Umbilical cord (tissue), 2 donors: ENCODE measurements around the gene RAP1GAP2. TPM values are rescaled to one million over a fixed set of nuclear protein-coding genes. Genes with fewer than 3 reads are reported as not detected.

Experiments used
- DNase-seq: peaks from one replicate; pipeline ENCODE4 v3.0.0-alpha.2; 2015; ENCODE audit warnings: low spot score
- total RNA-seq: library from RNA; depleted of rRNA; stranded (reverse); fragments of >200 nt; gene quantifications from one replicate; pipeline ENCODE4 v1.2.3, GENCODE V29; 2014; ENCODE audit warnings: low replicate concordance; ENCODE audit not compliant: insufficient read depth

RAP1GAP2 gene
- total RNA-seq, 1 donor from 2014 or later, result 16.6 TPM

DNA sequence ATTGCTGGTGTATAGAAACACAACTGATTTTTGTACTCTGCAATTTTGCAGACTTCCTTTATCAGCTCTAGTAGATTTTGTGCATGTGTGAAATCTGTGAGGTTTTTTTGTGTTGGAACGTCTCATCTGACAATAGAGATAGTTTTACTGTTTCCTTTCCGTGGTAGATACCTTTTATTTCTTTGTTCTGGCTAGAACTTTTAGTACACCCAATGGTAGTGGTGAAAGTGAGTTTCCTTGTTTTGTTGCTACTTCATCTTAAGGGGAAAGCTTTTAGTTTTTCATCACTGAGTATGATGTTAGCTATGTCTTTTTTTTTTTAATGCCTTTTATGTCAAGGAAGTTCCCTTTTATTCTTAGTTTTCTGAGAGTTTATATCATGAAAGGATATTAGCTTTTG, 149.1 kb downstream of the RAP1GAP2 start:
- no peak for DNase-seq

DNA sequence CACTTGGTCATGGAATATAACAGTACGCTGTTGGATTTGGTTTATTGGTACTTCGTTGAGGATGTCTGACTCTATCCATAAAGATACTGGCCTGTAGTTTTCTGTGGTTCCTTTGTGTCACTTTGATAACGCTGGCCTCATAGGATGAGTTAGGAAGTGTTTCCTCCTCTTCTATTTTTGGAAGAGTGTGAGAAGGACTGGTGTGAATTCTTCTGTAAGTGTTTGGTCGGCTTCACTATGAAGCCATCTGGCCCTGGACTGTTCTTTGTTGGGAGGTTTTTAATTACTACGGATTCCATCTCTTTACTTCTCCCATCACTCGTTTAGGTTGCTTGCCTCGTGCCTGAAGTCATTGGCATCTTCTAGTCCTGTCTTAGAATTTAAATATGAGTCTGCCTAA, 149.9 kb downstream of the RAP1GAP2 start:
- DNase-seq, result no peak

DNA sequence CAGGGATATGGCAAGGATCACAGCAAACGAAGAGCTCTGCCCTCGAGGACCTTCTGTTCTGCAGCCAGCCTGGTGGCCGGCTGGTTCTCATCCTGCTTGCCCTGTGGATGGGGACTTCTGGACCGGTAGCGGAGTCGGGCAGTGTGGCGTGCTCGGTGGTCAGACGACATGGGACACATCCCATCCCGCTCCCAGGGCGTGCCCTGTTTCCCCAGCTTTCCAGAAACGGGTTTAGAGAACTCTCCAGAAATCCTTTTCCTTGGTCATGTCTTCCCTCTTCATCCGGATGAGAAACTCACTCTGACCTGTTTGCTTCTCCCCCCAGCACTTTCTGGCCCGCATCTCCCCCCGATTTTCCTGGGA, 151.3 kb downstream of the RAP1GAP2 start:
- DNase-seq, result no peak

DNA sequence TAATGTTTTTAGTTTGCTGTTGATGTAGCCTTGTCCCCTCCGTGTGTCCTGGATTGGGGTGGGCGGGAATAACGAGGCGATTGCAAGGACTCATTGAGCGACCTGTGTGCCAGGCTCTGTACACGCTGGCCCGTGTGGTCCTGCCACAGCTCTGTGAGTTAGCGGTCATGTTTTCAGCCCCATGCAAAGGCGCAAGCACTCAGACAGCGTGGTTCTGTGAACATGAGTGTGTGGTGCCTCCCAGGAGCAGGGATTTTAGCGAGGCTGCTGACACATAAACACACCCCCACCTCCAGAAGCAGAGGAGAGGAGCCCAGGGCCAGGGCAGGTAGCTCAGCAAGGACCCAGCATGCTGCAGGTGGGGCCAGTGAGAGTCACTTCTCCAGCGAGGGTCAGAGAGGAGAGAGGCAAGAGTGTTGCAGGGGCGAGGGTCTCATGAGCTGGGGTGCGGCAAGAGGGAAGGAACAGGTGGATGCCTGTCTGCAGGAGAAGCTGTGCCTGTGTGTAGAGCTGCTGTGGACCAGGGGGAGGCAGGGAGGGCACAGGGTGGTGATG, 151.8 kb downstream of the RAP1GAP2 start:
- no peak for DNase-seq

DNA sequence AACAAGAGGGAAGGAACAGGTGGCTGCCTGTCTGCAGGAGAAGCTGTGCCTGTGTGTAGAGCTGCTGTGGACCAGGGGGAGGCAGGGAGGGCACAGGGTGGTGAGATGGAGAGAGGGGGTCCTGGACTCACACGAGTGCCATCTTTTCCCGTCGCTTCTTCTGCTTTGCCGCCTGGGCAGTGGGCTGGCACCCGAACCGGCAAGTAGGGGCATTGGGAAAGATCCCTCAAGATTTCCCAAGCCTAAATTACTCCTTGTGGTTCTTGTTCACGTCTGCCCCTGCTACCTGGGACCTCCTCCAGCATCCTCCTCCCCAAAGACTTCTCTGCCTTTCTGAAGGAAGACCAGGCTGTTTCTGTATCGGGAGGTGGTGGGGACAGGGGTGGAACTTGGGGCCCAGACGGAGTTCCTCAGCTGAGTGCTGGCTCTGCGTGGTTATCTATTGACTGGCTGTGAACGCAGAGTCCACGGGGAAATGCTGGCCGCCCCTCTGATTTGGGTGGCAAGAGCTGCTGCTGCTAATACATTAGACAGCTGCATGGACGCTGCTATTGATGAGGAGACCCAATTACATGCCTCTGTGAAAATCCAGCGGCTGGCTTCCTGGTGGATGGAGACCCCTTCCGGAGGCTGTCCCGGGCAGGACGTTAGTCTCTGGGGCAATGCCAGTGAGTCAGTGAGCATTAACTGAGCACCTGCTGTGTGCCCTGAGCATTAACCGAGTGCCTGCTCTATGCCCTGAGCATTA, 152.7 kb downstream of the RAP1GAP2 start:
- DNase-seq, result no peak

DNA sequence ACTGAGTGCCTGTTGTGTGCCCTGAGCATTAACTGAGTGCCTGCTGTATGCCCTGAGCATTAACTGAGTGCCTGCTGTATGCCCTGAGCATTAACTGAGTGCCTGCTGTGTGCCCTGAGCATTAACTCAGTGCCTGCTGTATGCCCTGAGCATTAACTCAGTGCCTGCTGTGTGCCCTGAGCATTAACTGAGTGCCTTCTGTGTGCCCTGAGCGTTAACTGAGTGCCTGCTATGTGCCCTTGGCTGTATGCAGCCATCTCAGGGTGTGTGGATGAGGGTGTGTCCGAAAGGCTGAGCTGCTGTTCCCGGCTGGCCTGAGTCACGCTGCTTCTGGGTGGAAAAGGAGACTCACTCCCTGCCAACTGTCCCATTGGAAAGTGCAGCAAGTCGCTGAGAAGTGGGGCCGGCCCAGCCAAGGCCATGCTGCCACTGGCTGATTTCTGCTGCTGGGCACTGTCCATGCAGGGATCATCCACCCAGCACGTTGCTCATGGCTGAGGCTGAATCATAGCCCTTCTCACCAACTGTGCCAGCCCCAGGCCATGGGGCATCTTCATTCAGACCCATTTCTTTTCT, 153.3 kb downstream of the RAP1GAP2 start:
- no peak for DNase-seq

DNA sequence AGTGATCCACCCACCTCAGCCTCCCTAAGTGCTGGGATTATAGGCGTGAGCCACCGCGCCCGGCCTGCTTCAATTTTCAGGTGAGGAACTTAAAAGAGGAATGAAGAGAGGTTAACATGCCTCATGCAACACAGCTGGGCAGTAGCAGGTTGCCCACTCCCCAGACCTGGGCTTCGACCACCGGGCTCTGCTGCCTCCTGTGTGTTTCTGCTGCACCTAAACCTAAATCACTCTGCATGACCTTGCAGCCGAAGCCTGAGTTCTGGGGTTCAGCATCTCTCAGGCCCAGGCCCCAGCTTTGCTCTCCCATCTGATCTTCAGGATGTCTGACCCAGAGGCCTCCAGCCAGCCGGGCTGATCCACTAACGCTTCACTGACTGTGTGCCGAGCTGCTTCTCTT, 154.6 kb downstream of the RAP1GAP2 start:
- DNase-seq, result no peak

DNA sequence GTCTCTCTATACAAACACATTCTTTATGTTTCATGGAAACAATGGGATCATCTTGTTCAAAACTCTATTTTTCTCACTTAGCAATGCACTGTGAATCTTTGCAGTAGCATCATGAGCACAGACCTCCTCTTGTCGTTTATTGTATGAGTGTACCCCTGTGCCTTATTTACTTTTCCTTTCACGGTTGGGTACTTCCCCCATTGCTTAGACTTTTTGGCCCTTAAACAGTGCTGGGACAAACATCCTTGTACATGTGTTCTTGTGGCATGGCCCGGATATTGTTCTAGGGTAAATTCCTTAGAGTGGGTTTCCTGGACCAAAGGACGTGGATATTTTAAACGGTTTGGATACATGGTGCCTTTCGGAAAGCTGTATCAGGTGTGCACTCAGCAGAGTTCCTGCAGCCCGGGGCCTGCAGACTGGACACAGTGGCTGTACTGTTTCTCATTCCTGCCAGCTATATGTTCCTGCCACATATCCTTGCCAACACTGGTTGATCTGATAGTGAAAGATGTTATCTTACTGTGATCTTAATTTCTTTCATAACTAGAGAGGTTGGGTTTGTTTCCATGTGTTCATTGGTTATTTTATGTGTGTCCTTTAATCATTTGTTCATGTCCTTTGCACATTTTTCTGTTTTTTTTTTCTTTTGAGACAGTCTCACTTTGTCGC, 156.1 kb downstream of the RAP1GAP2 start:
- DNase-seq, result no peak

DNA sequence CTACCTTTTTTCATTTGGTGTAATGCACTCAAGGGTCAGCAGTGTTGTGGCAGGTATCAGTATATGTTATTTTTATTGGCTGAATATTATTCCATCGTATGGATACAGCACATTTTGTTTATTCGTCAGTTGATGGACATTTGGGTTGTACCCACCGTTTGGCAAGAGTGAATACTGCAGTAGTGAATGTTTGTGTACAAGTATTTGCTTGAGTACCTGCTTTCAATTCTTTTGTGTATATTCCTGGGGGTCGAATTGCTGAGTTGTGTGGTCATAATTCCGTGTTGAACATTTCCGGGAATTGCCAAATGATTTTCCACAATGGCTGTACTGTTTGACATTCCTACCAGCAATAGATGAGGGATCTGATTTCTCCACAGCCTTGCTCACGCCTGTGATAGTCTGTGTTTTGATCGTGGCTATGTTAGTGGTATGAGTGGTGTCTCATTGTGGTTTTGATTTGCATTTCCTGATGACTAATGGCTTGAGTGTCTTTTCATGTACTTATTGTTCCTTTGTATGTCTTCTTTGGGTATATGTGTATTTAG, 158.7 kb downstream of the RAP1GAP2 start:
- no peak for DNase-seq

DNA sequence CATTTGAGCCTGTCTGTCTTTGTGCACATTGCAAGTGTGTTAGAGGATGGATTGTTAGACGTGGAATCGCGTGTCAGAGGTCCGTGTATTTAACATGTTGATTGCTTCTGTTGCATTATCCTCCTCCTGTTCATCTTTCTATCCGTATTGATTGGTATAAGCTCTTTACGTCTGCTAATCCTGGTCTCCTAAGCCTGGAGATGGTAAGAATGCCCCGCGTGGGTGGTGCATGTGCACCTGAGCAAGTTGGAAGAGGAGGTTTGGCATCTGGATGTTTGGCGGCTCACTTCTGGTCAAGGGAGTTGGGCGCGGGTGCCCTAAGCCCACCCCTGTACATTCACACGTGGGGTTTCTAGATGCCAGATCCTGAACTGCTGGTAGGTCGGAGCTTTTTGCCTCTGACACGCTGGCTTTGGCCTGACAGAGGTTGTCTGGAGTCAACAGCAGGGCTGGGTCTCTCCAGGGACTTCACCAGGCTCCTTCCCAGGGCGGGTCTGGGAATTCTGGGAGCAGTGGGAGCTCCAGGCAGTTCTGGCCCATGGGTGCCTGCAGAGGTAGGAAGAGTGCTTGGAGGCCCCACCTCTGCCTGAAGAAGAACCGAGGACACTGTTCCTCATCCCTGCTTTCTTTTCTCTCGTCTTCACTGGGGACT, 159.8 kb downstream of the RAP1GAP2 start:
- DNase-seq, result no peak

DNA sequence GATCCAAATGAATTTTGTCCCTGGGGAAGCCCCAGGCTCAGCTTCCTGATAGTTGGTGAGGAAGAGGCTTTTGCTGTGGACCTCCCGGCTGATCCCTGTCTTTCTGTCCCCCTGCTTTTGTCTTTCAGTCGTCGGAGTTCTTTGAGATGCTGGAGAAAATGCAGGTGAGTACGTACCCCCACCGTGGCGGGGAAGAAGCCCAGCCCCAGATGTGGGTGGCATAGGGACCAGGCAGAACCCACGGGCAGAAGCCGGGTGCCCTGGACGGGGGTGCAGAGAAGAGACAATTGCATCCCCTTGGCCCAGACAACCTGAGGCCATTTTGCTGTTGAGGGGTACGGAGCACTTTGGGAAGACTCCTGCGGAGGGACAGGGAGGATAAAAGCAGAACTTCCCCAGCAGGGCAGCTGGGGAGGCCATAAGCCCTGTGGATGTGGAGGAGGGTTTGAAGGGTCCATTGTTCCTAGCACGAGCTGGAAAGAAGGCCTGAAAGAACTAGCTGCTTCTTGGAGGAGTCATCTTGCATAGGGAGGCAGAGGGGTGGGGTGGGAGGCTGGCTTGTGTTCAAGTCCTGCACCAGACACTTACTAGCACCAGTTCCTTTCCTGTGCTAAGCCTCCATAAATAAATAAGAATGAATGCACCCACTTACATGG, 161.5 kb downstream of the RAP1GAP2 start:
- DNase-seq, result no peak

DNA sequence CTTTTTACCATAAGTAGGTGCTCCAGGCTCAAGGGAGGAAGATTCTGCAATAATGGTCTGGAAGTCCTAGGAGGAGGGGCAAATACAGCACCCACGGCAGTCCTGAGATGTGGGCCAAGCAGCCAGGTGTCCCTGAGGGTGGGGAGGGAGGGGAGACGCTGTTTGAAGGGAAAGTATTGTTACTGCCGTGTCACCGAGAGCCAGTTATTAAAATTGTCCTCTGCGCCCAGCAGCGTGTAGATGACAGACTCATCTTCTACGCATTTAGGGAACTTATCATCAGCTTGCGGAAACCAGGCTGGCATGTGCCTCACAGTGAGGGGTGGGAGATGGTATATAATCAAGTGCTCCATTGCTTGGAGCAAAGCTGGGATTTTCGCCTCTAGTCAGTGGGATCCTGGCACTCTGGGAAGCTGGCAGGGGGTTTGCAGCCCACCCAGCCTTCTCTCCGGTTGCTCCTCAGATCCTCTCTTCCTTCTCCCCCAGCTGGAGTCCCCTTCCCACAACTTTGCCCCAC, 162.5 kb downstream of the RAP1GAP2 start:
- DNase-seq, result no peak

DNA sequence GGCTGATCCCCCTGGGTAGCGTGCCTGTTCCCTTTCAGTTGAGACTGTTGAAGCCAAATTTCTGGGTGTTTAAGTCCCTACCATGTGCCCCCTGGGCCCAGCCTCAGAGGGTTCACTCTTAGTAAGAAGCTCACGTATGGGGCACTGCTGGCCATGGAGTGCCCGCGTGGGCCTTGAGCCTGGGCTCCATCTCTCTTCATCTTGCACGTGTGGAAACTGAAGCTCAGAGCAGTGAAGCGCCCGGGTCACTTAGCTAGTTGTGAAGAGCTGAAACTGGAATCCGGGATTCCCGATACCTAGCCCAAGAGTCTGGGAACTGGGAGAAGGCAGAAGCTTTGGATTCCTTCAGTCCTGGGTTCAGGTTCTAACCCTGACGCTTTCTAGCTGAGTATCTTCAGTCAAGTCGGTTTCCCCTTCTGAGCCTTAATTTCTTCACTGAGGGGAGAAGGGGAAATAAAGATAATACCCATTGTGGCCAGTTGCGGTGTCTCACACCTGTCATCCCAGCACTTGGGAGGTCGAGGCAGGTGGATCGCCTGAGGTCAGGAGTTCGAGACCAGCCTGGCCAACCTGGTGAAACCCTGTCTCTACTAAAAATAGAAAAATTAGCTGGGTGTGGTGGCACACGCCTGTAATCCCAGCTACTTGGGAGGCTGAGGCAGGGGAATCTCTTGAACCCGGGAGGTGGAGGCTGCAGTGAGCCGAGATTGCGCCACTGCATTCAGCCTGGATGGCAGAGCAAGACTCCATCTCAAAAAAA, 163.3 kb downstream of the RAP1GAP2 start:
- no peak for DNase-seq

DNA sequence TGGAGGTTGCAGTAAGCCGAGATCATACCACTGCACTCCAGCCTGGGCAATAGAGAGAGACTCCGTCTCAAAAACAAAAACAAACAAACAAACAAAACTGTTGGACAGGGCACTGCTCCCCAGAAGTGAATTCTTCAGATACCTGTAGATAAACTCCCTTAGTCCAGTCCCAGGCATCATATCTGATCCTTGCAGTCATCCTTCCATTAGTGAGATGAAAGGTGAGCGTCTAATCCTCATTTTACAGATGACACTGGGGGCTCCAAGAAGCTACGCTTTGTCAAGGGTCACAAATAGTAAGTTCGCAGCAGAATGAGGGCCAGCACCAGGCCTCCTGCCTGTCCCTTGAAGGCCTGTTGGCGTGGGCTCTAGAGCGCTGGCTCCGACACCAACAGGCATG, 165.2 kb downstream of the RAP1GAP2 start:
- no peak for DNase-seq

DNA sequence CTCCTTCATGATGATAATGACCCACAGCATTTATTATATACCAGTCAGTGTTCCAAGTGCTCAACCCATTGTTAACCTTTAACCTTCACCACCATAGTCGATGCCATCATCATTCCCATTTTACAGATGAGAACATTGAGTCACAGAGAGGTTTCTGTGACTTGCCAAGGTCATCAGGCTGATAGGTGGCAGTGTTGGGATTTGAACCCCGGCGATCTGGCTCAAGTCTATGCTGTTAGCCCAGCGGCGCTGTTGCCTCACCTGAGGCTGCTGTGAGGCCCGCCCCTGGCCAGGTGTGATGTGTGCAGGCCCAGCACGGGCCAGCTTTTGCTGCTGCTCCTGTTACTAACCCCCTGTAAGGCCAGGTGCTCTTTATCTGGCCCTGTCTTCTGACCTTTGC, 166.0 kb downstream of the RAP1GAP2 start:
- no peak for DNase-seq

DNA sequence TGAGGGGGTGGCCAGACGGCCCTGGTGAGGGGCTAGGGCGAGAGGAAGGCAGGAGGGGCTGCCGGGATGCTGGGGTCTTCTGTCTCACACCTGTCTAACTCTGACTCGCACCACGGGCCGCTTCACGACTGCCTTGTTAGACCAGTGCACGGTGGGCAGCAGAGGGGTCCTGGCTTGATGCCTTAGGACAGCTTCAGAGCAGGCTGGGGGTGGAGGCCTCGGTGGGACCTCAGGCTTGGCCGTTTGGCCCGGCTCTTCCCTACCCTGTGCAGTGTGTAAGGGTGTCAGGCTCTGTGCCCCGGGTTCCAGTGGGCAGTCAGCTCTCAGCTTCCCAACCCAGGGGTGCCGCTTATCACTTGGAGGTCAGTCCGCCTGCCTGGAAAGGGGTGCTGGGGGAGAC, 166.5 kb downstream of the RAP1GAP2 start:
- DNase-seq, result no peak

DNA sequence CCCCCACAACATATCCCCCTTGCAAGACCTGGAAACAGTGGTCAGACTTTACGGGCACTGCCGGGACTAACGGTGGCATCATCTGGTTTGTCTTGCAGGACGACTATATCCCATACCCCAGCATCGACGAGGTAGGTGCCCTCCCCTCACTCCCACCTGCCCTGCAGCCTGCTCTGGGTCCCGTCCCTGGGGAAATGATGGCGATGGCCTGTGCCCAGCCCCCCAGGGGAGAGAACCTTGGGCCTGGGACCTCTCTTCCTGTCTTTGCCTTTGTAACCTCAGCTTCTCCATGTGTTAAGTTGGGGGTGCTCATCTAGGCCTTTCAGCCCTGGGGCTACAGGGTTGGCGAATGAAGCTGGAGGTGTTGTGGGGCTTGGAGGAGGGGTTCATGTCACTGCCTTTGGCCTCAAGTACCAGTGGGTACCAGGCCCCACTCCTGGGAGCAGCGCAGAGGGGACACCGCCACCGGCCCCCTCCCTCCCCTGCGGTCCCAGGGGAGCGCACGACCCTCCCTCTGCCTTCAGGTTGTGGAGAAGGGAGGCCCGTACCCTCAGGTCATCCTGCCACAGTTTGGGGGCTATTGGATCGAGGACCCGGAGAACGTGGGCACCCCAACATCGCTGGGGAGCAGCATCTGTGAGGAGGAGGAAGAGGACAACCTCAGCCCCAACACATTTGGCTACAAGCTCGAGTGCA, 167.2 kb downstream of the RAP1GAP2 start:
- no peak for DNase-seq

DNA sequence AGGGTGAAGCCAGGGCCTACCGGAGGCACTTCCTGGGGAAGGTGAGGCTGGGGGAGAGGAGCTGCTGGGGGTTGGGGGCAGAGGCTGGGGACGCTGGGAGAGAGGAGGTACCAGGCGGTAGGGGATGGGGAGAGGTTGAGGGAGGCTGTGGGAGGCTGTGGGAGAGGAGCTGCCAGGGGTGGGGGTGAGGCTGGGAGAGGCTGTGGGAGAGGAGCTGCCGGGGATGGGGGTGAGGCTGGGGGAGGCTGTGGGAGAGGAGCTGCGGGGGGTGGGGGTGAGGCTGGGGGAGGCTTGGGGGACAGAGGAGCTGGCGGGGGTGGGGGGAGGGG, 167.8 kb downstream of the RAP1GAP2 start:
- DNase-seq, result no peak

DNA sequence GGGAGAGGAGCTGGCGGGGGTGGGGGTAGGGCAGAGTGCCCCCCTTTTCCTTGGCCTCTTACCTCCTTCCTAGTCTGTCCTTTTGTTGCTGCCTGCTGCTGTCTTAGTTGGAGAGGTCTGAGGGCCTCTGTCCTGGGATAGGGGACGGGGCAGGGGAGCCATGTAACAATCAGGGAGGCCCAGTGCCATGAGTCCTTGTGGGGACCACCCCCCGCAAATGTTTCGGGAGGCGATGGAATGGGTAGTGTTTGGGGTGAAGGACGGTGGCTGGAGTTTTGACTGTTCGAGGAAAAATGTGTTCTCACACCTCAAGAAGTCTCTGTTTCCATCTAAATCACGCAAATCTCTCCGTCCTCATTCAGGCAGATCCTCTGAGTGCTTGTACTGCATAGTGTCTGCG, 168.1 kb downstream of the RAP1GAP2 start:
- no peak for DNase-seq

DNA sequence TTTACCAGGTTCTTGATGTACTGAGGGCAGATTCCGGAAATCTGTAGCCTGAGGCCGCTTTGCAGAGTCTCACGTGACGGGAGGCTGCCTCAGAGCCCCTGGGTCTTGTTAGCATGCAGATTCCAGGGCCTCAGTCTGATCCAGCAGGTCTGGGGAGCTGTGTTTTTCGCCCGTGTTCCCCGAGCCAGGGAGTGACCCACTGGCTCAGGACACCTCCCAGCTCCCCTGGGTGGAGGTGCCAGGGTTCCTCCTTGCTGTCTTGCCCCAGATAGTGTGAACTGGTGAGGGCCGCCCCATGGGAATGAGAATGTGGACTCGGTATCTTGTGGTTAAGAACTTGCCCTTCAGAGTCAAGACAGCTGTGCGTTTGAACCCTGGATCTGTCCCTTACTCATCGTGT, 168.6 kb downstream of the RAP1GAP2 start:
- no peak for DNase-seq
